AG09309 (cell line): ENCODE measurements around the gene PAX3.

Experiments used
- DNase-seq: peaks from one replicate; pipeline ENCODE4 v3.0.0-alpha.2; 2010; ENCODE audit warnings: low read depth
- H3K4me3 ChIP-seq: 2 replicates; pipeline ENCODE4 v1.5.1; 2011; ENCODE audit warnings: mild to moderate bottlenecking, low read depth, low read length, moderate library complexity; ENCODE audit not compliant: control insufficient read depth
- TF ChIP-seq, protein P1 (sequence below): IDR thresholded peaks from 2 replicates; pipeline ENCODE4 v1.5.1; 2011; ENCODE audit warnings: mild to moderate bottlenecking, low read depth, low read length, inconsistent platforms; ENCODE audit not compliant: insufficient read depth, control insufficient read depth; ENCODE audit errors: missing control alignments

PAX3 gene

DNA sequence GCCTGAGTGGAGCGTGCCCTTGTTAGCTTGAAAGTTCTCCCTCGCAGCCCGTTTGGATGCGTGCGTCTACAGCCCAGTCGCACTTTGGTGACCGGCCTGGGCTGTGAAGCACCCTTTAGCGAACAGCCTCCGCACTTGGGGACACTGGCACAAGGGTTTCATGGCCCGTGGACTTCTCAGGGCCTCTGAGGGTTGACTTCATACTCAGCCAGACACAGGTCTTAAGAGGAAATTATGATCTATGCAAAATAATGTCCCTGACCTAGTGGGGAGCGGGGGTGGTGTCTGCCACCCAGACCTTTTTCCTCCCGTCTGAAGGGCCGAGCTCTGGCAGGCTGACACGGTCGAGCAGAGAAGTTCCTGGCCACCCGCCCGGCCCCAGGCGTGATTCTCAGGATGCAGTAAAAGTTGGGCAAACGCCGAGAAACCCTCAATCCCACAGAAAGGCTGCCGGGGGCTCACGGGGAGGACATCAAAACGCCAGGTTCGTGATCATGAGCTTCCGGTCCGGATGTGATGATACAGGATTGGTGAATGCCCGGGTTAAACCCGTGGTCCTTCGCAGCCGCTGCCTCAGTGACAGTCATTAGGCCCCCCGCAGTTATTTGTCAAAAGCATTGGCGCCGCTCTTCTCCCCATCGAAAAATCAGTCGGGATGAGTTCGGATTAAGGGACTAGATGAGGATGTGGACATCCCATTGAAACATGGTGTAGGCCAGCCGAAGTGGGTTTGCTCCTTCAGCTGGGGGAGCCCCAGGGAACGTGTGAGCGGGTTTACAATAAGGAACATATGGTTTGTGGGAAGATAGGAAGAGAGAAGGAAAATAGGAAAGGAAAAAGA, 3.6 kb upstream of the PAX3 start:
- H3K4me3 ChIP-seq = no peak overlapping the region
- DNase-seq = no peak
- TF ChIP-seq, protein P1, sequence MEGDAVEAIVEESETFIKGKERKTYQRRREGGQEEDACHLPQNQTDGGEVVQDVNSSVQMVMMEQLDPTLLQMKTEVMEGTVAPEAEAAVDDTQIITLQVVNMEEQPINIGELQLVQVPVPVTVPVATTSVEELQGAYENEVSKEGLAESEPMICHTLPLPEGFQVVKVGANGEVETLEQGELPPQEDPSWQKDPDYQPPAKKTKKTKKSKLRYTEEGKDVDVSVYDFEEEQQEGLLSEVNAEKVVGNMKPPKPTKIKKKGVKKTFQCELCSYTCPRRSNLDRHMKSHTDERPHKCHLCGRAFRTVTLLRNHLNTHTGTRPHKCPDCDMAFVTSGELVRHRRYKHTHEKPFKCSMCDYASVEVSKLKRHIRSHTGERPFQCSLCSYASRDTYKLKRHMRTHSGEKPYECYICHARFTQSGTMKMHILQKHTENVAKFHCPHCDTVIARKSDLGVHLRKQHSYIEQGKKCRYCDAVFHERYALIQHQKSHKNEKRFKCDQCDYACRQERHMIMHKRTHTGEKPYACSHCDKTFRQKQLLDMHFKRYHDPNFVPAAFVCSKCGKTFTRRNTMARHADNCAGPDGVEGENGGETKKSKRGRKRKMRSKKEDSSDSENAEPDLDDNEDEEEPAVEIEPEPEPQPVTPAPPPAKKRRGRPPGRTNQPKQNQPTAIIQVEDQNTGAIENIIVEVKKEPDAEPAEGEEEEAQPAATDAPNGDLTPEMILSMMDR = no peak

DNA sequence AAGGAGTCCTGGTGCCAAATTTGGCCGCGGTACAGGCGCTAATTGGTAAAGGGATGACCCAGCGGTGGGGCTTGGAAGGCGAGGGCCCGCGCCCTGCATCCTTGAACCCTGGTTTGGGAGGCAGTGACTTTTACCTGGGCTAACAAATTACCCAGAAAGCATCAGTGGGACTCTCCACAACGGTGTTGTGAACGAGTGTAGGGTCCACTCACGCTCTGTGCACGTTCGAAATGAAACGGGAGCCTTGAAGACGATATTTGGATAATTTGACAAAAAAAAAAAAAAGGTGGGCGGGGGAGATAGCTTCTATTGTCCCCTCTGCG, 3.0 kb upstream of the PAX3 start:
- DNase-seq = no peak
- H3K4me3 ChIP-seq = no peak overlapping the region
- TF ChIP-seq, protein P1 = no peak

DNA sequence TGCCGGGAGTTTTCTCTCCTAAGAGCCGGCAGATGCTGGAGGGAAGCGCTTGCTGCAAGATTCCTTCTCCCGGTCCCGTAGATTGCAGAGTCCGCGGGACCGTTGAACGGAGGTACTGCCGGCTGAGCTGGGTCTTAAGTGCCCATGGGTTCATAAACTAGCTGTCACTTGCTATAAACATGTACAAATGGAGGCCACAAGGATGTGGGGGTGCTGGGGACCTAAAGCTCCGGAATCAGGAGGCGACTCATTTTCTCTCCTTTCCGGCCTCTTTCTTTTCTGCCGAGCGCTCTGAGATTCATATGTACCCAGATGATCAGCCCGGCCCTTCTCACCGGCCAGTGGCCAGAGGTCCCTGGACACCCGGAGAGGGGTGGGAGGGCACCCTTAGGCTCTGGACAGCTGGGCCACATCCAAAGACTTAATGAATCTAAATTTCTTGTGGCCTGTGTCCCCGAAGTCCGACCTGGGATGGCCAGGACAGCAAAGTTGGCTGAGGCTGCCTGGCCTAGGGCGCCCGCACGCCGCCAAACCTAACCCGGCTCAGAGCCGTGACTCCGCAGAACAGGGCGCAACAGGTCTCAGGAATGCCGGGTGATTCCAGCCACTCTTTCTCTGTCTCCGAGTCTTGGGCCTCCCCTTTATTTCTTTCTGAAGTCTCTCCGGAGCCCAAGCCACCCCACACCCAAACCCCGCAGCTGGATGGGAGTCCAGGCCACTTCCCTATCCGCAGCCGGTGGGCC, 2.4 kb upstream of the PAX3 start:
- DNase-seq = no peak
- no peak overlapping the region for H3K4me3 ChIP-seq
- TF ChIP-seq, protein P1 = no peak

DNA sequence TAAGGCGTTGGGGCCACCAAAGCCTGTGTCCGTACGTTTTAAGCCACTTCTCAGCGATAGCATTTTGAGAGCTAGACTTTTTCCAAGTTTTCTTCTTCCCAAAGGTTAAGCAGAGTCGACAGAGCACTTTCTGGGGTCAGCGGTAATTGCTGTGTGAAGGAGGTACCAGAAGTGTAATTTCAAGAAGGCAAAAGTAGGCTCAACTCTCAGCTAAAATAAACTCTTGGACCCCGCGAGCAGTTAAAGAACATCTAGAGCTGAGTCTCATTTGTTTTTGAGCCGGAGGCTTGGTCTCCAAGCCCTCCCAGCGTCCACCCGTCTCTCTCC, 1.9 kb upstream of the PAX3 start:
- TF ChIP-seq, protein P1 = no peak
- no peak for DNase-seq
- H3K4me3 ChIP-seq = no peak overlapping the region

DNA sequence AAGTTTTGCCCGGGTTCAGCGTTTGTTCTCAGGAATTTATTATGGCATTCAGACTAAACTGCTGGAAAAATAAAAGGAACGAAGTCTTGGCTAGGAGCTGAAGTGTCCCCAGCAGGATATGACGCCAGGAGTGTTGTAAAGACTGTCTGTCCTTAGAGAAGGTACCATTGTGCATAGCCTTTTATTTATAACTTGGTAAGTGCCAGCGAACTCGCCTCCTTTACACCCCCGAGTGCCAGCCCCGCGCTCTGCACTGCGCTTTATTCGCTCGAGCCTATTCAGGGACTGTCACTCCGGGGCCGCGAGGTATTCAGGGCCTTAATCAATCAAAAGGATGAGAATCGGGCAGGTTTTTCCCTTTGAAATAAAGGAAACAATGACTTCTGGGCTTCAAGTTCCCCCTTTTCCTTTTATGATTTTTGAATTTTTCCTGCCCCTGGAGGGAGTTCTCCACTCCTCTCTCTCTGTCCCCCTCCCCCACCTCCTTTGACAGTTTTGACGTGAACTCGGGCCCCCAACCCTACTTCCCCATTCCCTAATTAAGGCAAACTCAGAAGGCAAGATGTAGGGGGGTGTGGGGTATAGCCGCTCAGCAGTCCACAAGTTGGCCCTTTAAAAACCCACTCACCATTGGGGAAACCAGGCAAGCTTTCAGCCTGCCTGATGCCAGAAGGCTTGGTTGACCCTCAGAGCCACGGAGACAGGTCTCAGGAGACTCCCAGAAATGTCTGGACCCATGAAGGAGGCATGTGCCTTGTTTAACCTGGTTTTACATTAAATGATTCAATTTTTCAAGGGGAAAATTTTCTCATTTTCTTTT, 1.3 kb upstream of the PAX3 start:
- TF ChIP-seq, protein P1 = no peak
- no peak overlapping the region for H3K4me3 ChIP-seq

DNA sequence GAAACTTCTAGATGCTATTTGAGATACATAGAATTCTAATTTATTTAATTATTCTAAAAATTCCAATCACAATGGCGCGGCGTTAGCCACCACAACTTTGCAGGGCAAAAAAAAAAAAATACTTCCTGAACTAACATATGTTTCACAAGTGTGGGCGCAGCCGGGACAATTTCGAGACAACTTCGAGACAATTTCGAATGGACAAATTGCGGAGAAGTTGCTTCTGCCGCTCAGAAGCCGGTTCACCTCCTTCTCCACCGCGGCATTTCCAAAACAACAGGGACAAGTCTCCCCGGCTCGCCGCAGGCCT, 842 bp downstream of the PAX3 start:
- TF ChIP-seq, protein P1 = no peak
- no peak for DNase-seq
- H3K4me3 ChIP-seq = no peak overlapping the region

More for the DNA sequence above, 1.3 kb upstream of the PAX3 start:
- no peak for DNase-seq
